GM12891 (cell line): ENCODE measurements around the gene KIF21B.

Source experiments
- POLR2A ChIP-seq: IDR thresholded peaks from 2 replicates; pipeline ENCODE4 v1.6.1; 2011; ENCODE audit warnings: low read depth, low read length, control low read depth
- SPI1 ChIP-seq: IDR thresholded peaks from 2 replicates; pipeline ENCODE4 v1.6.1; 2011; ENCODE audit warnings: low read depth, low read length, control low read depth

DNA sequence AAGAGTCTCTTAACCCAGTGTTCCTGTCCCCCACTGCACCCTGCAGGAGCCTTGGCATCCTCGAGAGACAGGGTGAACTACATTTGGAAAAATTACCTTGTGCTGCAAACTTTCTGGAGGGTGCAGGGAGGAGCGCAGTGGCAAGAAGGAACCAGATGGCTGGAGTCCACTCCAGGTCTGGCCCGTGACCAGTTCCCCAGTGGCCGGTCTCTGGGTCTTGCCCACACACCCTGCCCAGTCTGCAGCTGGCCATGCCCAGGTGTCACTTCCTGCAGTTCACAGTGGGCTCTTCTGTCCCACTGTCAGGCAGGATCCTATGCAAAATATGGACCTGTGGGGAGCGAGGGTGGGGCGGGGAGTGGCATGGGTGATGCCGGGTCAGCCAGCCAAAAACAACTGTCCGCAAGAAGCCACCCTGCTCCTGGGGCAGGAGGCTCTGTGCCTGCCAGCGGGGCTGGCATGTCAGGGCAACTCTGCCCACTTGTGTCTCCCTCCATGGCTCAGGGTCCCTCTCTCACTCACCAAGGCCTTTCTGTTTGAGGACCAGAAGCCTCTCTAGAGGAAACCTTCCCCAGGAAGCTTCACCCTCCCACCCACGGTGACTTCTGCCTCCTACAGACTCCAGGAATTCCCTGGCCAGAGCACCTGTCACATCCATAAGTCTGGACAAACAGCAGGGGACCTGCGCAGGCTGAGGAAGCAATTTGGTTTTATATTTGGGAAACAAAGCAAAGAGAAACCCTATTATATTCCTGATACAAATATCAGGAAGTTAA lies 55.6 kb downstream of the KIF21B start:
- TF ChIP-seq SPI1 (no peak), POLR2A (no peak)
